Forelimb muscle (tissue), 1 donor: ENCODE results near the gene ST8SIA5. TPM values are rescaled to one million over a fixed set of nuclear protein-coding genes. Genes with fewer than 3 reads are reported as not detected.
"Not testable (repeated sequence)": the region's sequence is repeated elsewhere in the genome, so short reads cannot be mapped to it uniquely, and the experiment has no call there.

ENCODE experiments used
- DNase-seq: peaks from one replicate; pipeline ENCODE4 v3.0.0-alpha.2; 2013; ENCODE audit warnings: low read depth
- polyA plus RNA-seq: library from polyadenylated mRNA; unstranded; fragments of 120-200 nt; gene quantifications from one replicate; pipeline ENCODE4 v1.2.1, GENCODE V29; 2013; ENCODE audit not compliant: insufficient read length

The ST8SIA5 gene, protein sequence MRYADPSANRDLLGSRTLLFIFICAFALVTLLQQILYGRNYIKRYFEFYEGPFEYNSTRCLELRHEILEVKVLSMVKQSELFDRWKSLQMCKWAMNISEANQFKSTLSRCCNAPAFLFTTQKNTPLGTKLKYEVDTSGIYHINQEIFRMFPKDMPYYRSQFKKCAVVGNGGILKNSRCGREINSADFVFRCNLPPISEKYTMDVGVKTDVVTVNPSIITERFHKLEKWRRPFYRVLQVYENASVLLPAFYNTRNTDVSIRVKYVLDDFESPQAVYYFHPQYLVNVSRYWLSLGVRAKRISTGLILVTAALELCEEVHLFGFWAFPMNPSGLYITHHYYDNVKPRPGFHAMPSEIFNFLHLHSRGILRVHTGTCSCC
- 7.5 TPM for polyA plus RNA-seq

DNA sequence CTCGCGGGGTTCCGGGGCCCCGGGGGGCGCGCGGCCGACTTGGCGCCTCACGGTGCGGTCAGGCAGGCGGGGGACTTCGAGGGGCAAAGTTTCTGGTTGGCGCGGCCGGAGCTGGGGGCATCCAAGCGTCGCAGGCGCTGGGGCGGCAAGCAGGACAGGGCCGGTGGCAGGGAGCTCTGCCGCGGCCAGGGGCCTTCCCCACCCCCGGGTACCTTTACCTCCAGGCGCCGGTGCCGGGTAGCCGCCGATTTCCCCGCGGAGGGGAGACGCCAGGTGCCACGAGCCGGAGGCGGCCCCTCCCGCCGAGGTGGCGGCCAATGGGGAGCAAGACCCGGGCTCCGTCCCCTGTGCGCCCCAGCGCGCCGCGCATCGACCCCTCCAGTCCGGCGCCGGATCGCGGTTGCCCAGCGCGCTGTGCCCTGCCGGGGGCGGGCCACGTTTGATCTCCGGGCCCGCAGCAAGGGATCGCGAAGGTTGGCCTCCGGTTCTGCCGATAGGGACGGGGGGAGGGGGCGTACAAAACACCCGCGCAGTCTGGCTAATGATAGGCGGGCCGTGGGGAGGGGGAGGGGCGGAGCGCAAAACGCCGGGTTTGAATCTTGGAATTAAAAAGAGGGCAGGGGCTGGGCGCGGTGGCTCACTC lies at the start of gene ST8SIA5:
Gene ST8SIA5 (minus strand): TSS at position 495 of the 643 bp plus-strand sequence. CDS start 545 bp downstream, outside the sequence.
- no peak for DNase-seq

DNA sequence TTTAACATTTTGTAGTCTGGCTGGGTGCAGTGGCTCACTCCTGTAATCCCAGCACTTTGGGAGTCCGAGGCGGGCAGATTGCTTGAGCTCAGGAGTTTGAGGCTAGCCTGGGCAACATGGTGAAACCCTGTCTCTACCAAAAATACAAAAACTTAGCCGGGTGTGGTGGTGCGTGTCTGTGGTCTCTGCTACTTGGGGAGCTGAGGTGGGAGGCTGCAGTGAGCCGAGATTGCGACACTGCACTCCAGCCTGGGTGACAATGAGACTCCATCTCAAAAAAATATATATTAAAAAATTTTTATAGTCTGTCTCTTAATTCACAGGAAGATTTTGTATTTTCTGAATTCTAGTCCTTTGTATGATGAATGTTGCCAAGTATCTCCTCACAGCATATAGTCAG lies 39.1 kb upstream of the ST8SIA5 start:
- not testable (repeated sequence) for DNase-seq

DNA sequence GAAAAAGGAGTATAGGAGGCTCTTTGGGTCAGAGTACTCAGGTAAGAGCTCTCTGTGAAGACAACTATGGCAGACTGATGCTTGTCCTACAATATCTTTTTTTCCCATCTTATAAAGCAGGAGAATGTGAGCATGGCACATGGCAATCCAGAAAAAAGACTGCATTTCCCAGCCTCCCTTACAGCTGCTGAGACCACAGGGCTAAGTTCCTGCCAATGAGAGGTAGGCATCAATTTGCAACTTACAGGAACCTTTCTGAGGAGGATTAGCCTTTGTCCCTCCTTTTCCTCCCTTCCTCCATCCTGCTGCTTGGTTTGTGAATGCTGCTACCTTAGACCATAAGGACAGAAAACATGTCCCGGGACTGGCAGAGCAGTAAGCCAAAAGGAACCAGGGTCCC lies 37.8 kb upstream of the ST8SIA5 start:
- no peak for DNase-seq

DNA sequence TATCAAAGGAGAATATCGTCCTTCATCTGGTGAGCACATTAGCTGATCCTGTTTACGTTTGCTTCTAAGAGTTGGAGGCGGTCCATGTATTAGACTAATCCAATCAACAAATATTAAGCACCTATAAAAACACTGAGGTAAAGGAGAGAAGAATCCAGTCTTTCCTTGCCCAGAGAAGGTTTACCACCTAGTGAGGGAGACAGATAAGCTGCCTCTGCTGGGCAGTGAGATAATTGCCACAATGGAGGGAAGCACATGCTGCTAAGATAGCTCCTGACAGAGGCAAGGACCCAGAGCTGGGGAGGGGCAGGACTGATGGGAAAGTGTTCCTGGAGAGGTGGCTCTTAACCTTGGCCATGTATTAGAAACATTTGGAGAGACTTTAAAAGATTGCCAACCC lies 36.7 kb upstream of the ST8SIA5 start:
- DNase-seq = no peak

DNA sequence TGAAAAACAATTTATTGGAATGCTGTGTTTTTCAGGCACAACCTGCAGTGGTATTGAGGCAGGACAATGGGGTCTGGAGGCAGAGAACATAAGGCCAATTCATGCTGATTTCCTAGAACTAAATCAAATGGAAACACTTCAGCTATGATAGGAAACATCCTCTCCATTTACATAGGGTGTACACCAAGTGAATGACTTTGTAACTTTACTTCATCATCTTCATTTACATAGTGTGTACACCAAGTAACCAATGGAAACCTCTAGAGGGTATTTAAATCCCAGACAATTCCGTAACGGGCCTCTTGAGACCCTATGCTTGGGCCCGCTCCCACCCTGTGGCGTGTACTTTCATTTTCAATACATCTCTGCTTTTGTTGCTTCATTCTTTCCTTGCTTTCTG lies 32.2 kb upstream of the ST8SIA5 start:
- DNase-seq = no peak

DNA sequence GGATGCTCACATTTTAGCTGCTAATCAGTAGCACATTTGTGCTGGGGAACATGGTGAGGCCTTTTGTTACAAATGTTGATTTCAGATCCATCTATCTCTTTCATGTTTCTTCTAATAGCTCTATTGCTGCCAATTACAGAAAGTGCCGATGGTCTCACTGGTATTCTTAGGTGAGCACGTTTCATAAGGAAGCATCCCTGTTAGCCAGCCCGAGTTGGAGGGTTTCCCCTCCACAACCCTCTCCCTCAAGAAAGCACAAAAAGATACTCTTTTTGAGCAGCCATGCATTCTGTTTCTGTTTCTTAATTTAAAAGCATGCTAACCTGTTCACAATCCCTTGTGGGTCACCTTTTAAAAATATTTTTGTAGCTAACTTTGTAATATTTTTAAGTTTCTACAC lies 30.8 kb upstream of the ST8SIA5 start:
- no peak for DNase-seq

DNA sequence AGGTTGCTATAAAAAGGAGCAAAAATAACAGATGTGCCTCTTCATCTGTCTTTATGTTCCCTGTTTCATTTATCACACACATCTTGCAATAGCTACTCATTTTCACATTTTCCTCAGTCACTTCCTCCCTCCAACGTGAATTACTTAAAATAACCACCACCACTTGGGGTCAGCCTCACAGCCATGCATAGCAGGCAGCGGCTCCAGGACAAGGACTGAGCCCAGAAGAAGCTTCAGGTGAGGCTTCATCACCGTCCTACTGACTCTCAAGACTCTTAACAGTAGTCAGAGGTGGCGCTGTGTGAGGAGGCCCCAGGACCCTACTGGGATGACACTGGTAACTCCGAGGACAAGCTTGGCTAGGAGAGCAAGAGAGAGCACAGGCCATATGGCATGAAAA lies 15.5 kb upstream of the ST8SIA5 start:
- no peak for DNase-seq

DNA sequence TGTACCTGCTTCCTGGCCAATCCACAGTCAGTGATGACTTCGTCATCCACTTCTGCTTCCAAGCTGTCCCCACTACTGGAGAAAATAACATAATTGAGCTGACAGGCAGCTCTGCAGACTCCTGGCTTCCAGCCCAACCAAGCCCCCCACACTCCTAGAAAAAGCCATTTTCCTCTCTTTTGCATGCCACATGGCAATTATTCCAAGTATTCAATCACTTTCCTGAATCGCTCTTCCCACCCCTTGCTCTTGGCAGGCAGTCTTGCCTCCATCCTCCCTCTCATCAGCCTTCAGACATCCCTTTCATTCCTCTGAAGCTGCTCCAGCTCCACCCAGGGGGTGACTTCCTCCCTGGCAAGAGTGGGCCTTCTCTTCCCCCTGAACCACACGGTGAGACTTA lies 14.3 kb upstream of the ST8SIA5 start:
- DNase-seq = no peak

DNA sequence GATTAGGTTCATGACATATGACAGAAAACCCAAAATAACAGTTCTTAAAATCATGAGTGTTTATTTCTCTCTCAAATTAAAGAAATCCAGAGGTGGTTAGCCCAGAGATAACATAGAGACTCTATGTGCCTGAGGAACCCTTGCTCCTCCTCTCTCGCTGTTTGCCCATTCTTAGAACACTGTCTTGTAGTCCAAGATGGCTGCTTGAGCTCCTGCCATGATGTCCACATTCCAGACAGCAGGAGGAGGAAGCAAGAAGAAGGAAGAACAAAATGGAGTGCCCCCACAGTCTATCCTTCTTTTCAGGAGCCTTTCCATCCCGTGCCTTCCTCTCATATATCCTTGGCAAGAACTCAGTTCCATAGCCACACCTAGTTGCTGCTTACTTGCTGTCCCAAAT lies 13.9 kb upstream of the ST8SIA5 start:
- no peak for DNase-seq

DNA sequence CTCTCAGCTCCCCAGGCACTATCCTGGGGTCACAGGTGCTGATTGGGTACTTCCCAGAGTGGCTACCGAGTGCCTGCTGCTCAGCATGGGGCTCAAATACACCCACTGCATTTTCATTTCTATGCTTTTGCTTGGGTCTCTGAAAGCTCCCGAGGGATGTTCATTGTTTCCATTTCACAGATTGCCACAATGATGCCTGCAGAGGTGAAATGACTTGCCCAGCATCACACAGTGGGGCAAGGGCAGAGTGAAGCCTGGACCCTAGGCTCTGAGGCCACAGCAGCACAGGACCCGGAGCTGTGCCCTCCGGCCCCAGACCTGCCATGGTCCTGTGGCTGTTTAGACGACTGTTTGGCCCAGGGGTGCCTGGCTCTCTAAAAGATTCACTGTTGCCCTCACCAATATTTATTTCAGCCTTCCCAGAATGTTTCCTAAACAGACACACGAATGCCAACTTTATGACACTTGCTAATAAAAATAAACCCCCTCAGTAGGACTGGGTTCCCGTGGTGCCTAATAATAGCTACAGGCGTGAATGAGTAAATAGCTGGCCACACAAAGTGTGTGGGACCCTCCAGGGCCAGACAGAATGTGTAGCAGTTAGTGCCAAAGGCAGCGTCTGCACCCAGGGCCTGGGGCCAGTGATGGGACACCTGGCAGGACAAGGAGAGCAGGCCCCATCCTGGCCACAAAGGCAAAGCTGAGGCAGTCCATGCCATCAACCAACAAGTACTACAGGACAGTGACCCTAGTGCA lies 11.5 kb upstream of the ST8SIA5 start:
- no peak for DNase-seq

DNA sequence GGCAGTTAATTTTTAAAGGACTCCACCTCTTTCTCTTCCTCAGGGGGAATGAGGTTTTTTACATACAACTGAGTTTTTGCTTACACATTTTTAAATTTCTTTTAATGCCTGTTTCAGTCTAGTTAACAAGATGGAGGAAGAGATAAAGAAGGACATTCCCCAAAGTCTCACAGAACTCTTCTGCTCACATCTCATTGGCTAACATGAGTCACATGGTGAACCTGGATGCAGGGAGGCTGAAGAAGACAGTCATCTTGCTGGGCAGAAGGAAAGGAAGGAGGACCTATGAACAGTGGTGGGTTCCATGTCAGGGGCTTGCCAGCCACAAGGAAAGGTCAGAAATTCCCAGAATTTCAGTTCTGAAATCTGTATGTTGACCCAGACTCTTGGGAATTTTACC lies 10.4 kb upstream of the ST8SIA5 start:
- no peak for DNase-seq

DNA sequence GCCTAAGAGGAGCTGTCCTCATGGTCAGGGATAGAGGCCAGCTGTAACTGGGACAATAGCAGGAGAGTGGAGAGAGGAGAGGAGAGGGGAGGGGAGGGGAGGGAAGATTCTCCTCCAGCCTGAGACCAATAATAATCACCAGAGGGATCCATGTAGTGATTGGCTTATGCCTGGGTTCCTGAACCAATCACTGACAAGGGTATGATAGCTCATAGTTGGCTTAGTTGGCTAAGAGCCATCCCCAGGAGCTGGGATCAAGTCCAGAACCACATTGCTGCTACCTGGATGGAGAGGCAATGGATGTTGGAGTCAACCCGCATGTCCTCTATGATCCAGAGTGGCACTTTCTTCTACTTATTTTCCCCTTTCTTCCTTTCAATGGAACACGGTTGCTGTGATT lies 7.7 kb upstream of the ST8SIA5 start:
- no peak for DNase-seq

DNA sequence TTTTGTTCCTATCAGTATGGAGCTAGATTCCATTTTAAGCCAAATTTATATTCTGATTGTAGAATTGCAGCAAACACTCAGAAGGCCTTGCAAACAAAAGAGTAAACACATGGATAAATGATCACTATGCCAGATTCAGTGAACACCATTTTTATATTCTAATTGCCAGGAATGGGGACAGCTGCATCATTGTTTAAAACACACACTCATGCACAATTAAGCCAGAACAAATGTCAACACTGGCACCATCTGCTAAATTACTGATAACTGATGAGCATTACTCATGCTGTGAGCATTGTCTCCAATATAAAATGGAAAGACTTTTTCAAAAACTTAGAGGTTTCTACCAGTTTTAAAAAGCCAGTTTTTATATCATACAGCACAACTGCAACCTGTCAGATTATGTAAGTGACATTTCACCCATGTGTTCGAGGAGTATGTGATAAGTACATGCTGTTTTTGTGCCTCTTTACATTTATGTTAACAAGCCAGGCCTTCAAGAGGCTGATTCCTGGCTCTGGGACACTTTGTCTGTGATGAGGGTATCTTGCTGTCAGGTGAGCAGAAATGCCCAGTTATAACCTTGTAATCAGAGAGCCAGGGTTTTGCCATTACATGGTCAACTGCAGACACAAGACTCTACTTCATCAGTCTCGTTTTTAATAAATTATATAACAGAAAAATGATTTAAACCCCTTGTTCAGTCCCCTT lies 4.4 kb upstream of the ST8SIA5 start:
- no peak for DNase-seq

DNA sequence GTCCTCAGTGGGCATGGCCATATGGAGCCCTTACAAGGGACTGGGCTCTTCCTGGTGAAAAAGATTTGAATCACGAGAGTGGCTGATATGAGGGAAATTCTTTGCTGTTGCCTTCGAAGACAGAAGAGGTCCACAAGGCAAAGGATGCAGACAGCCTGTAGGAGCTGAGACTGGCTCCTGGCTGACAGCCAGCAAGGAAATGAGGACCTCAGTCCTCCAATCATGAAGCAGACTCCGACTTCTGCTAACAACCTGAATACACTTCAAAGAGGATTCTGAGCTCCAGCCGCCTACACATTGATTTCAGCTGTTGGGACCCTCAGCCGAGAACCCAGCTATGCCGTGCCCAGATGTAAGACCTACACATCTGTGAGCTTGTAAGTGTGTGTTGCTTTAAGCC lies 3.0 kb upstream of the ST8SIA5 start:
- DNase-seq = no peak

DNA sequence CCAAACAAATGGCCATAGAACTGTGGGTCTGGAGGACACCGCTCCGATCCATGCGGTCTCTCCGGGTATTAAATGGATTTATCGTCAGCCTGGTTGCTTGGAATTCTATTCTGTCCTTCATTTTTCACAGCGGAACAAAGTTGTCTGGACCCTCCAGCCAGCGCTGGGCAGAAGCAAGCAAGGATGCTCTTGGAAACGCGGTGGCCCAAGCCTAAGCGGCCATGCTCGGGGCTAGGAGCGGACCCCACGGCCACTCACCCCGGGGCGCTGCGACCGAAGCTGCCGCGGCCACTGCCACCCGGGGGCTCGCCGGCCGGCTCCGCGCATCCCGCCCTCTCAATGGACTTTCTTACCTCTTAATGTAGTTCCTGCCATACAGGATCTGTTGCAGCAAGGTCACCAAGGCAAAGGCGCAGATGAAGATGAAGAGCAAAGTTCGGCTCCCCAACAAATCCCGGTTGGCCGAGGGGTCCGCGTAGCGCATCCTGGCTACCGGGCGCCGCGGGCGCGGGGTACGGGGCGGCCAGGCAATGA lies 761 bp downstream of the ST8SIA5 start:
- DNase-seq = no peak

DNA sequence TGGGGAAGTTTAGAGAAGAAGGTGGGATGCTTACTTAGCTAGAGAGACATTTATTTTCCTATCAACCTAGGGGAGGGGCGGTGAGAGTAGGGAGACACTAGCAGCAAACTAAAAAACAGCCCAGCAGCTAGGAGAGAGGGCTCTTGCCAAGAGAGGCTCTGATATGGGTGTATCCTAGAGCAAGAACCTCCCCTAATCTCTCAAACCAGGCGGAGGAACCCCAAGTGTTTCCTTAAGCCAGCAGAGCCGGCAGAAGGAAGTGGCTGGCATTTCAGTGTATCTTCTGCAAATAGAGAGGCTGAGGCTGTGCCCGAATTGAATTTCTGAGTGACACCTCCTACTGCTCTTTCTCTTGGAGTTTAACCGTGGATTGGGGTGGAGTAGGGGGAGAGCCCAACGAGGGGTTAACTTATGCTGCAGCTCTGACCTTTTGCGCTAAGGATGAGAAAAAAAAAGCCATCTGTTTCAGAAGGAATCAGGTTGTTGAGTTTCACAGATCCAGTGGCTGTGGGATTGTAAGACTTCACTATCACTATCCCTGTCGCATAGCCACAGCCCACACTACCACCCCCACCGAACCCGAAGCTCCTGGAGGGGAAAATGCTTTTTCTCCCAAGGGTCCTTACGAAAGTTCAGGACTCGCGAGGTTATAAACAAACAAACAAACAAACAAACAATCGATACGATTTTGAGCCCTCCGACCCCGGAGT lies 1.4 kb downstream of the ST8SIA5 start:
- no peak for DNase-seq

DNA sequence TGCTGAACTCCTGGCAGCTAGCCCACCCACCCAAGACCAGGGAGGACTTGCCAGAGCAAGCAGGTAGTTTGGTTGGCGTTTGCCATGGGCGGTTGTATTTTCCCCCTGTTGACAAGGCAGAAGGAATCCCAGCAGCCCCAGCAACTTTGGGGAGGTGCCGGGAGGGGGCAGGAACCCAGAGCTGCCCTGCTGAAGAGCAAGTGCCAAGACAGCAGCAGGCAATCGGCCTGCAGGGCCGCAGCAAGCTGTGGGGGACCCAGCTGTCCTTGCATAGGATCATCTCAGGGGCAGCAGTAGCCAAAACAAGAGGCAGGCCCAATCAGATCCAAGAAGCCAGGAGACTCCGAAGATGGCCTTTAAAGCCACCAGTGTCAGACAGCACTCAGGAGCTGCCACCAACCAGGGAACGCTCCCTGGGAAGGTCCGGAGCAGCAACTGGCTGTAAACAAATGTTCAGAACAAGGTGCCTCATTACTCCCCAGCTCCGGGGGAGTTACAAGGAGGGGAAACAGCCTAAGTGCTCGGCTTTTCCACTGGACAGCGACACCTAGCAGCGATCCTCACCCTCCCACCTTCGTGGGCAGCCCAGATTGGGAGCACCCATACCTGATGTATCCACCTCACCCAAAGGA lies 2.1 kb downstream of the ST8SIA5 start:
- no peak for DNase-seq

DNA sequence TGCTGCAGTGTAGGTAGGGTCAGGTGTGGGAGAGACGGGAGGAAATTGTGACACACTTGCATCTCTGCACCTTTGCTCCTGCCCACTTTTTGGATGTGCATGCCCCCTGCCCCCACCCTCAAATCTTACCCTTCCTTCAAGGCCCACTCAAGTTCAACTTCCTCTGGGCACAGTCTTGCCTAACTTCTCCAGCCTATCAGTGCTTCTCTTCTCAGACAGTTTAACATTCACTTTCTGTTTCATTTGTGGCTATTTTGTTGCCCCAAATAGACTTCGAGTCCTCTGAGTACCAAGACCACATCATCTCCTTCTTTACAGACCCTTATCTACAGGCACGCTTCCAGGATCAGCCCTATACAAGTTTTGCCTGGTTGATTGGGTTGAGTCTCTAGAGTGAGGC lies 2.7 kb downstream of the ST8SIA5 start:
- DNase-seq = no peak

DNA sequence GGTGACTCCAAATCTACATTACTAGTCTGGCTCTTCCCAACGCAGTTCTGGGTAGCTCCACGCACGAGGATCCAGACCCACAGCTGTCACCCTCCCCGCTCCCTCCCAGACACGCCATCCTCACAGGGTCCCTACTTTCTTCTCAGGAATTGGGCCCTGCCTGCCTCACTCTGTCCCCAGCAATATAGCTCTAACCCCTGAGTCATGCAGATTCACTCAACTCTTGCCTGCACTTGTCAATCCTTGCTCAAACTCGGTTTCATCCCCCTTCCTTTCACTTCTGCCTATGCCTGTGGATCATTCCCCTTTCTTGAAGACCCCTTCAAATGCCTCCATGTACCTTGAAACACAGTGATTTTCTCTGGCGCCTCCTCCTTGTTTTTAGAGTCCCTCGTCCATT lies 5.0 kb downstream of the ST8SIA5 start:
- no peak for DNase-seq

DNA sequence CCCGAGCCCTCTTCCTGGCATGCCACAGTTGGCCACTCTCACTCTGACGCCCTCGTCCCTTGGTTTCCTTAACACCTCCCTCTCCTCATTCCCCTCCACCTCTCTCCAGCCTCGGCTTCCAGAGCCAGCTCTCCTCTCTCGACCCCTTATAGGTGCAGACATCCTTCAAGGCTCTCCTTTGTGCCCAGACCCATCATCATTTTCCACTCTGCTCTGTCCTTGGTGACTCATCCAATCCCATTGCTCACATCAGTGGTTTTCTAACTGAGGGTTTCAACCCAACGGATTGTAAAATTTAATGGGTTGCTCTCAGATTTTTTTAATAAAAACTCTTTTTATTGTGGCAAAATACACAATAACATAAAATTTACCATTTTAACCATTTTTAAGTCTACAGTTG lies 6.2 kb downstream of the ST8SIA5 start:
- no peak for DNase-seq

DNA sequence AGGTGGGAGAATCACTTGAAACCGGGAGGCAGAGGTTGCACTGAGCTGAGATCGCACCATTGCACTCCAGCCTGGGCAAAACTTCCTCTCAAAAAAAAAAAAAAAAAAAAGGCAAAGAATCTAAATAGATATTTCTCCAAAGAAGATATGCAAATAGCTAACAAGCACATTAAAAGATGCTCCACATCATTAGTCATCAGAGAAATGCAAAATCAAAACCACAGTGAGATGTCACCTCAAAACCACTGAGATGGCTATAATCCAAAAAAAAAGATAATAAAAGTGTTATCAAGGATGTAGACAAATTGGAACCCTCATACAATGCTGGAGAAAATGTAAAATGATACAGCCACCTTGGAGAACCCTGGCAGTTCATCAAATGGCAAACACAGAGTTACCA lies 8.4 kb downstream of the ST8SIA5 start:
- no peak for DNase-seq
